Measurements from ENCODE around the gene ITIH3. TPM values are rescaled to one million over a fixed set of nuclear protein-coding genes. Genes with fewer than 3 reads are reported as not detected.

The ITIH3 gene
- total and polyA plus RNA-seq, 11 donors, result 0.13 to 1.6 (median 0.65) TPM

- no peak overlapping the region for H3K4me3 ChIP-seq
- no peaks in the 10 kb centered on the region for H3K9me3 ChIP-seq
- no peaks in the 10 kb centered on the region for H3K4me1 ChIP-seq
- no peak overlapping the region for H3K27ac ChIP-seq
- TF ChIP-seq POLR2A (IDR thresholded peaks at IDR 0.05), result no peak
- TF ChIP-seq, protein P1, sequence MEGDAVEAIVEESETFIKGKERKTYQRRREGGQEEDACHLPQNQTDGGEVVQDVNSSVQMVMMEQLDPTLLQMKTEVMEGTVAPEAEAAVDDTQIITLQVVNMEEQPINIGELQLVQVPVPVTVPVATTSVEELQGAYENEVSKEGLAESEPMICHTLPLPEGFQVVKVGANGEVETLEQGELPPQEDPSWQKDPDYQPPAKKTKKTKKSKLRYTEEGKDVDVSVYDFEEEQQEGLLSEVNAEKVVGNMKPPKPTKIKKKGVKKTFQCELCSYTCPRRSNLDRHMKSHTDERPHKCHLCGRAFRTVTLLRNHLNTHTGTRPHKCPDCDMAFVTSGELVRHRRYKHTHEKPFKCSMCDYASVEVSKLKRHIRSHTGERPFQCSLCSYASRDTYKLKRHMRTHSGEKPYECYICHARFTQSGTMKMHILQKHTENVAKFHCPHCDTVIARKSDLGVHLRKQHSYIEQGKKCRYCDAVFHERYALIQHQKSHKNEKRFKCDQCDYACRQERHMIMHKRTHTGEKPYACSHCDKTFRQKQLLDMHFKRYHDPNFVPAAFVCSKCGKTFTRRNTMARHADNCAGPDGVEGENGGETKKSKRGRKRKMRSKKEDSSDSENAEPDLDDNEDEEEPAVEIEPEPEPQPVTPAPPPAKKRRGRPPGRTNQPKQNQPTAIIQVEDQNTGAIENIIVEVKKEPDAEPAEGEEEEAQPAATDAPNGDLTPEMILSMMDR (IDR thresholded peaks at IDR 0.05), result no peak
- ATAC-seq, result no peak
- 67 to 74% (median 70%) methylated on average over 5 of the region's 5 CpGs for WGBS, 4 donors
- intact Hi-C loops (cut with DNase I), result no loop called here
- no peaks in the 10 kb centered on the region for H3K36me3 ChIP-seq
- DNase-seq, result no peak
- H3K27me3 ChIP-seq, result no peaks in the 10 kb centered on the region
Observed at GRCh38 chr3:52801839-52802238, 7.2 kb downstream of the ITIH3 start.

DNA sequence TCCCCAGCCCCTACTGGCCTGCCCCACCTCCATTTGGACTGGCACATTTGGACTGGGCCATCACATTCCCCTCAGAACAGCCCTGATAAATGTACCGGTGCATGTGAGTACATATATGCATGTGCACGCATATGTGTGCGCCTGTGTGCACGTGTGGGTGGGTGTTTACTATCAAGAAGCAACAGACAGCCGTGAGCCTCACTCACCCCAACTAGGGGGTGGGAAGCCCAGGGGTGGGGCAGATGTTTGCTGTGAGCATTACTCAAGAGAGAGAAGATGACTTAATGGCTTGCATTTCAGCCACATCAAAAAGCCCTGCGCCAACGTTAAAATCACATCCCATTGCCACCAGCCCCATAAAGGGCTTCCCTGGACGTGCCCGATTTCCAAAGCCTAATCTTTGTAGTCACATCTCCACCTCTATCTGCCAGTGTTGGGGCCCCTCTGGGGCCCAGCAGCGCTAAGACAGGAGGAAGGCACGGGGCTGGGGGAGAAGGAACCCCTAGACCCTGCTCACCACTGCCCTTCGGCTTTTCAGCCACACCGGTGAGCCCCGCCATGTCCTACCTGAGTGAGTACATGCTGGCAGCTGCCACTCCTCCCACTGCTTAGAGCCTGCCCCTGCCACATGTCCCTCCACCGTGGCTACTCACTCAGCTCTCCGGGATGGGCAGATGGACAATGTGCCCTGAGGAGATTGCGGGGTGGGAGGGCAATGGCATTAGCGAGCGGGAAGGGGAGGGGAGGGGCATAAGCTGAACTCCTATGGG lies 10.9 kb downstream of the ITIH3 start:
- no peaks in the 10 kb centered on the region for H3K4me1 ChIP-seq
- ATAC-seq (no peak), DNase-seq (no peak)
- 79 to 81% (median 80%) methylated on average over 17 to 19 of the region's 19 CpGs for WGBS, 4 donors
- H3K27ac ChIP-seq, result no peak overlapping the region
- H3K27me3 ChIP-seq, result no peaks in the 10 kb centered on the region
- H3K9me3 ChIP-seq, result no peaks in the 10 kb centered on the region
- TF ChIP-seq, protein P1 (IDR thresholded peaks at IDR 0.05), result no peak
- TF ChIP-seq POLR2A (IDR thresholded peaks at IDR 0.05), result no peak
- intact Hi-C loops (cut with DNase I), result no loop called here
- H3K4me3 ChIP-seq, result no peak overlapping the region
- no peaks in the 10 kb centered on the region for H3K36me3 ChIP-seq

GRCh38 chr3:52809149-52809548 lies 14.6 kb downstream of the ITIH3 start:
- Histone ChIP-seq H3K9me3 (no peaks in the 10 kb centered on the region), H3K36me3 (no peaks in the 10 kb centered on the region), H3K27me3 (no peaks in the 10 kb centered on the region), H3K4me3 (no peak overlapping the region), H3K27ac (no peak overlapping the region), H3K4me1 (no peaks in the 10 kb centered on the region)
- 73 to 86% (median 80%) methylated on average over 2 of the region's 2 CpGs for WGBS, 4 donors
- ATAC-seq (no peak), DNase-seq (no peak)
- intact Hi-C loops (cut with DNase I), result no loop called here
- TF ChIP-seq, protein P1 (IDR thresholded peaks at IDR 0.05), result no peak
- TF ChIP-seq POLR2A (IDR thresholded peaks at IDR 0.05), result no peak

- no peaks in the 10 kb centered on the region for H3K36me3 ChIP-seq
- TF ChIP-seq, protein P1 (IDR thresholded peaks at IDR 0.05), result no peak
- no peak for TF ChIP-seq POLR2A (IDR thresholded peaks at IDR 0.05)
- no peak overlapping the region for H3K27ac ChIP-seq
- DNase-seq (no peak), ATAC-seq (no peak)
- H3K27me3 ChIP-seq, result no peaks in the 10 kb centered on the region
- H3K4me3 ChIP-seq, result no peak overlapping the region
- no peaks in the 10 kb centered on the region for H3K9me3 ChIP-seq
- no peaks in the 10 kb centered on the region for H3K4me1 ChIP-seq
- 47 to 64% (median 52%) methylated on average over 7 of the region's 7 CpGs for WGBS, 4 donors
- intact Hi-C loops (cut with DNase I), result no loop called here
Observed at GRCh38 chr3:52809662-52810377, 15.2 kb downstream of the ITIH3 start.
